ENCODE measurements around the gene NSF. TPM values are rescaled to one million over a fixed set of nuclear protein-coding genes. Genes with fewer than 3 reads are reported as not detected.

The NSF gene
- total and polyA plus RNA-seq, 8 donors, result 26.9 to 61.8 (median 32.0) TPM

- Histone ChIP-seq H3K9me3 (no peaks in the 10 kb centered on the region), H3K27me3 (no peaks in the 10 kb centered on the region), H3K4me1 (no peaks in the 10 kb centered on the region), H3K36me3 (peaks cover 0 to 25% of the 10 kb centered on the region in 2 donors), H3K27ac (no peak overlapping the region), H3K4me3 (no peak overlapping the region)
- ATAC-seq (peak; percentile 93), DNase-seq (peak in 1 of 4 donors; percentile 15)
- intact Hi-C loops (cut with DNase I), result no loop called here
- TF ChIP-seq CTCF (IDR thresholded peaks at IDR 0.05), result no peak
Observed at GRCh38 chr17:46742565-46743270, 152.2 kb downstream of the NSF start.

- no peaks in the 10 kb centered on the region for H3K4me1 ChIP-seq
- DNase-seq (no peak), ATAC-seq (no peak)
- no peak overlapping the region for H3K27ac ChIP-seq
- no peak for TF ChIP-seq CTCF (IDR thresholded peaks at IDR 0.05)
- H3K9me3 ChIP-seq, result no peaks in the 10 kb centered on the region
- no peaks in the 10 kb centered on the region for H3K27me3 ChIP-seq
- peaks cover 0 to 31% of the 10 kb centered on the region in 2 donors for H3K36me3 ChIP-seq
- H3K4me3 ChIP-seq, result no peak overlapping the region
- intact Hi-C loops (cut with DNase I), result no loop called here
Observed at GRCh38 chr17:46744441-46744840, 154.0 kb downstream of the NSF start.

- no peaks in the 10 kb centered on the region for H3K27me3 ChIP-seq
- intact Hi-C loops (cut with DNase I), result no loop called here
- H3K9me3 ChIP-seq, result no peaks in the 10 kb centered on the region
- DNase-seq (no peak), ATAC-seq (no peak)
- H3K36me3 ChIP-seq, result peaks cover 0 to 31% of the 10 kb centered on the region in 2 donors
- no peak overlapping the region for H3K4me3 ChIP-seq
- H3K27ac ChIP-seq, result no peak overlapping the region
- no peaks in the 10 kb centered on the region for H3K4me1 ChIP-seq
- no peak for TF ChIP-seq CTCF (IDR thresholded peaks at IDR 0.05)
Observed at GRCh38 chr17:46745376-46745775, 154.9 kb downstream of the NSF start.

GRCh38 chr17:46751425-46751824, 161.0 kb downstream of the NSF start:
- intact Hi-C loops (cut with DNase I), result no loop called here
- Histone ChIP-seq H3K27ac (no peak overlapping the region), H3K9me3 (no peaks in the 10 kb centered on the region), H3K36me3 (peaks cover 0 to 72% of the 10 kb centered on the region in 2 donors), H3K27me3 (no peaks in the 10 kb centered on the region), H3K4me1 (no peaks in the 10 kb centered on the region), H3K4me3 (no peak overlapping the region)
- DNase-seq, result no peak
- no peak for ATAC-seq
- no peak for TF ChIP-seq CTCF (IDR thresholded peaks at IDR 0.05)

- ATAC-seq, result no peak
- no peak overlapping the region for H3K4me3 ChIP-seq
- H3K9me3 ChIP-seq, result no peaks in the 10 kb centered on the region
- H3K4me1 ChIP-seq, result no peaks in the 10 kb centered on the region
- no peak for DNase-seq
- intact Hi-C loops (cut with DNase I), result no loop called here
- H3K27me3 ChIP-seq, result no peaks in the 10 kb centered on the region
- no peak overlapping the region for H3K27ac ChIP-seq
- H3K36me3 ChIP-seq, result peaks cover 0 to 81% of the 10 kb centered on the region in 2 donors
- no peak for TF ChIP-seq CTCF (IDR thresholded peaks at IDR 0.05)
Observed at GRCh38 chr17:46753776-46754175, 163.3 kb downstream of the NSF start.

Measured in left lung (tissue), 10 donors.